ENCODE results near the gene ATXN10.

The ATXN10 gene

GRCh38 chr22:45689211-45689610 is 17.6 kb downstream of the ATXN10 start:
- TF ChIP-seq, protein P1, sequence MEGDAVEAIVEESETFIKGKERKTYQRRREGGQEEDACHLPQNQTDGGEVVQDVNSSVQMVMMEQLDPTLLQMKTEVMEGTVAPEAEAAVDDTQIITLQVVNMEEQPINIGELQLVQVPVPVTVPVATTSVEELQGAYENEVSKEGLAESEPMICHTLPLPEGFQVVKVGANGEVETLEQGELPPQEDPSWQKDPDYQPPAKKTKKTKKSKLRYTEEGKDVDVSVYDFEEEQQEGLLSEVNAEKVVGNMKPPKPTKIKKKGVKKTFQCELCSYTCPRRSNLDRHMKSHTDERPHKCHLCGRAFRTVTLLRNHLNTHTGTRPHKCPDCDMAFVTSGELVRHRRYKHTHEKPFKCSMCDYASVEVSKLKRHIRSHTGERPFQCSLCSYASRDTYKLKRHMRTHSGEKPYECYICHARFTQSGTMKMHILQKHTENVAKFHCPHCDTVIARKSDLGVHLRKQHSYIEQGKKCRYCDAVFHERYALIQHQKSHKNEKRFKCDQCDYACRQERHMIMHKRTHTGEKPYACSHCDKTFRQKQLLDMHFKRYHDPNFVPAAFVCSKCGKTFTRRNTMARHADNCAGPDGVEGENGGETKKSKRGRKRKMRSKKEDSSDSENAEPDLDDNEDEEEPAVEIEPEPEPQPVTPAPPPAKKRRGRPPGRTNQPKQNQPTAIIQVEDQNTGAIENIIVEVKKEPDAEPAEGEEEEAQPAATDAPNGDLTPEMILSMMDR (IDR thresholded peaks at IDR 0.05; ENCODE audit: low read depth, low read length) = no peak
- DNase-seq (ENCODE audit: extremely low read depth, low read depth) = no peak

GRCh38 chr22:45690008-45690407 is 18.4 kb downstream of the ATXN10 start:
- DNase-seq (ENCODE audit: extremely low read depth, low read depth) = no peak
- TF ChIP-seq, protein P1 (IDR thresholded peaks at IDR 0.05; ENCODE audit: low read depth, low read length) = no peak

- TF ChIP-seq, protein P1 (IDR thresholded peaks at IDR 0.05; ENCODE audit: low read depth, low read length) = no peak
- DNase-seq (ENCODE audit: extremely low read depth, low read depth) = no peak
Observed at GRCh38 chr22:45692549-45692948, 20.9 kb downstream of the ATXN10 start.

DNA sequence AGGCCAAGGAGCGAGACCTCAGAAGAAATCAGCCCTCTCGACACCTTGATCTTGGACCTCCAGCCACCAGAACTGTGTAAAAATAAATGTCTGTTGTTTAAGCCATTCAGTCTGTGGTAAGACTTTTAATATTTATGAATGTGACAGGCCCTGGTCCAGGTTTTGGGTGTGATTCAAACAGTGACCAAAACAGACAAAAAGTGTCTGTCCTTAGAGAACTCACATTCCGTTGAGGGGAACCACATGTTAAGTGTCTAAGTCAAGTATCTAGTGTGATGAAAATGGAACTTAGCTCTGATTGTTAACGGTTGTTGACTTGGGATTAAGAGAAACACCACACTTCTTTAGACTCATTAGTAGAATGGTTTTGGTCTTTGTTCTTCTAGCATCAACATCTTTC is 22.2 kb downstream of the ATXN10 start:
- TF ChIP-seq, protein P1 (IDR thresholded peaks at IDR 0.05; ENCODE audit: low read depth, low read length) = no peak
- DNase-seq (ENCODE audit: extremely low read depth, low read depth) = no peak

GRCh38 chr22:45696227-45696626 is 24.6 kb downstream of the ATXN10 start:
- TF ChIP-seq, protein P1 (IDR thresholded peaks at IDR 0.05; ENCODE audit: low read depth, low read length) = no peak
- no peak for DNase-seq (ENCODE audit: extremely low read depth, low read depth)

DNA sequence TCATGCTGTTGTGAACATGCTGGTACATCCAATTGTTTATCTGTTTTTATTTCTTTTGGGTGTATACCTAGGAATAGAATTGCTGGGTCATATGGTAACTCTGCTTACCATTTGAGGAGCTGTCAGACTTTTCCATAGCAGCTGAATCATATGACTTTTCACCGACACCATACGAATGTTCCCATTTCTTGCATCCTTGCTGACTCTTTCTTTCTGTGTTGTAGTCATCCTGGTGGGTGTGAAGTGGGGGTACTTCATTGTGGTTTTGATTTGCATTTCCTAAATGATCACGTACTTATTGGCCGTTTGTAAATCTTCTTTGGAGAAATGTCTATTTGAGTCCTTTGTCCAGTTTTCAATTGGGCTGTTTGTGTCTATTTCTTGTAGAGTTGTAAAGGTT is 26.5 kb downstream of the ATXN10 start:
- TF ChIP-seq, protein P1 (IDR thresholded peaks at IDR 0.05; ENCODE audit: low read depth, low read length) = no peak
- DNase-seq (ENCODE audit: extremely low read depth, low read depth) = no peak

GRCh38 chr22:45702981-45703380 is 31.3 kb downstream of the ATXN10 start:
- DNase-seq (ENCODE audit: extremely low read depth, low read depth) = no peak
- TF ChIP-seq, protein P1 (IDR thresholded peaks at IDR 0.05; ENCODE audit: low read depth, low read length) = no peak

All from AG09319 (cell line).